NCI-H82 treated with DMSO at 0.1 percent for 48 hours (cell line): ENCODE data around the gene DTX1.

Experiments
- DNase-seq: peaks from one replicate; lab custom pipeline; 2025; ENCODE audit not compliant: unreplicated experiment; lab: John Stamatoyannopoulos, UW

The DTX1 gene

GRCh38 chr12:113092607-113093408 is 36.3 kb downstream of the DTX1 start:
- no peak for DNase-seq

GRCh38 chr12:113093409-113094101 is 37.0 kb downstream of the DTX1 start:
- DNase-seq: no peak

GRCh38 chr12:113094738-113095137 is 38.2 kb downstream of the DTX1 start:
- DNase-seq: no peak

- no peak for DNase-seq
Measured at GRCh38 chr12:113095405-113095804, 38.9 kb downstream of the DTX1 start.

GRCh38 chr12:113096675-113097461 is 40.3 kb downstream of the DTX1 start:
- no peak for DNase-seq

- DNase-seq: peak; percentile 36
Measured at GRCh38 chr12:113097716-113098440, 41.3 kb downstream of the DTX1 start.

GRCh38 chr12:113098441-113099028 is 42.0 kb downstream of the DTX1 start:
- peak; percentile 36 for DNase-seq

GRCh38 chr12:113099364-113099763 is 42.8 kb downstream of the DTX1 start:
- DNase-seq: no peak

GRCh38 chr12:113099764-113100163 is 43.2 kb downstream of the DTX1 start:
- no peak for DNase-seq

GRCh38 chr12:113101751-113102150 is 45.2 kb downstream of the DTX1 start:
- DNase-seq: no peak

- DNase-seq: no peak
Measured at GRCh38 chr12:113102811-113103210, 46.3 kb downstream of the DTX1 start.

GRCh38 chr12:113103756-113104450 is 47.4 kb downstream of the DTX1 start:
- DNase-seq: no peak

- no peak for DNase-seq
Measured at GRCh38 chr12:113104953-113105510, 48.5 kb downstream of the DTX1 start.

- DNase-seq: no peak
Measured at GRCh38 chr12:113105606-113106271, 49.2 kb downstream of the DTX1 start.

GRCh38 chr12:113106361-113106760 is 49.8 kb downstream of the DTX1 start:
- no peak for DNase-seq

GRCh38 chr12:113108308-113108707 is 51.8 kb downstream of the DTX1 start:
- no peak for DNase-seq

GRCh38 chr12:113109360-113109759 is 52.8 kb downstream of the DTX1 start:
- DNase-seq: no peak

GRCh38 chr12:113109872-113110599 is 53.5 kb downstream of the DTX1 start:
- no peak for DNase-seq

- no peak for DNase-seq
Measured at GRCh38 chr12:113111247-113111646, 54.7 kb downstream of the DTX1 start.
